Neuron (in vitro differentiated cells): ENCODE data around the gene SNRPA1.
"Not testable (repeated sequence)": the region's sequence is repeated elsewhere in the genome, so short reads cannot be mapped to it uniquely, and the experiment has no call there.

ENCODE experiments used
- H2AFZ ChIP-seq: one replicate; pipeline ENCODE4 v1.6.1; 2013; ENCODE audit warnings: low read depth, mild to moderate bottlenecking, inconsistent platforms, low read length, moderate library complexity
- H3K27me3 ChIP-seq: one replicate; pipeline ENCODE4 v1.6.1; 2013; ENCODE audit warnings: low read length; ENCODE audit not compliant: insufficient read depth
- H3K36me3 ChIP-seq: one replicate; pipeline ENCODE4 v1.6.1; 2013; ENCODE audit warnings: low read length; ENCODE audit not compliant: insufficient read depth
- H3K4me1 ChIP-seq: one replicate; pipeline ENCODE4 v1.6.1; 2013; ENCODE audit warnings: low read length; ENCODE audit not compliant: insufficient read depth
- H3K4me3 ChIP-seq: 2 replicates; pipeline ENCODE4 v1.5.1; 2013; ENCODE audit warnings: mild to moderate bottlenecking, low read length, moderate library complexity
- H3K9me3 ChIP-seq: one replicate; pipeline ENCODE4 v1.6.1; 2013; ENCODE audit warnings: low read length

The SNRPA1 gene

DNA sequence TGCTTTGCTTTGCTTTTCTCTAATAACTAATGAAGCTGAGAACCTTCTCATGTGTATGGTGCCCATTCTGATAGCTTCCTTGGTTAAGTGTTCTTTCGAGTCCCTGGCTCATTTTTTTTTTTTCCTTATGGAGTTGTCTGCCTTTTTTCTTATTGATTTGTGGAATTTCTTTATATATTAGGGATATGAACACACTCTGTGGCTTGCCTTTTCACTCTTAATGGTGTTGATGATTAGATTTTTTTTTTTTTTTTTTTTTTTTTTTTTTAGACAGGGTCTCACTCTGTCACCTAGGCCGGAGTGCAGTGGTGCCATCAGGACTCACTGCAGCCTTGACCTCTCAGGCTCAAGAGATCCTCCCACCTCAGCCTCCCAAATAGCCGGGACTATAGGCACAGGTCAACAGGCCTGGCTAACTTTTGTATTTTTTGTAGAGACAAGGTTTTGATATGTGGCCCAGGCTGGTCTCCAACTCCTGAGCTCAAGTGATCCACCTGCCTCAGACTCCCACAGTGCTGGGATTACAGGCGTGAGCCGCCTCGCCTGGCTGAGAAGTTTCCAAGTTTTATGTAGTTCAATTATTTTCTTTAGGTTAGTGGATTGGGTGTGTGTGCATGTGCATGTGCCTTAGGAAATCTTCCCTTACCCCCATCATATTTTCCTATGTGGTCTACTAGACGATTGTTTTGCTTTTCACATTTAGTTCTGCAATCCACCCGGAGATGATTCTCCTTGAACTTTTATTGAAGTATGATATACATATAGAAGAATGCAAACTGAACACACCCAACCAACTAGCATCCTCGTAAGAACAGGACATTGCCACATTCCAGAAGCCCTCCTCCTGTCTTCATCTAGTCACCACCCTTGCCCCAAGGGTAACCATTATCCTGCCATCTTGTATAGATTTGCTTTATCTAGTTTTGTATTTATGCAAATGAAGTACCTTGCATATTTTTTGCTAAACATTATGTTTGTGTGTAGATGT, 1.7 kb upstream of the SNRPA1 start:
- Histone ChIP-seq H3K4me1 (peaks cover 22% of the 10 kb centered on the region), H3K4me3 (peak overlapping the region; percentile 89), H3K36me3 (peaks cover 8% of the 10 kb centered on the region), H3K27me3 (no peaks in the 10 kb centered on the region), H3K9me3 (no peaks in the 10 kb centered on the region), H2AFZ (no peak overlapping the region)

DNA sequence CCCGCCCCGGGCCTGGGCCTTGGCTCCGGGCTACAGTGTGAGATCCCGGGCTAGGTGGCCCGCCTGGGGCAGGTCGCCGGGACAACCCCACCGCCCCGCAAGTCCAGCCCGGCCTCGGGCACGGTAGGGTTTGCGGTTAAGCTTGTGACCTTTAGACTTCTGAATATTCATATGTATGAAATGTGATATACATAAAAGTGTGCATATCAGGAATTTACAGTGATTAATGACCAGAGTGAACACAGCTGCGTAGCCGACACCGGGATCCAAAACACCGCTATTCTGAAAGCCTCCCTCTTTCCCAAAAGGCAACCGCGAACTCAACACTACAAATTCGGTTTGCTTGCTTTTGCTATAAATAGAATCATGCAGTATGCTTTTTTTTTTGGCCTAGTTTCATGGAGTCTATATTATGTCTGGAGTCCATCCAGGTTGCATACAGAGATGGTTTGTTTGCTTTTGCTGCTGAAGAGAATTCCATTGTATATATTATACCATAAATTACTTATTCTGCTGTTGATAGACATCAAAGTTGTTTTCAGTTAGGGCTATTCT, 636 bp upstream of the SNRPA1 start:
- H3K27me3 ChIP-seq: no peaks in the 10 kb centered on the region
- H3K4me1 ChIP-seq: peaks cover 22% of the 10 kb centered on the region
- peaks cover 16% of the 10 kb centered on the region for H3K36me3 ChIP-seq
- H3K4me3 ChIP-seq: peak overlapping the region; percentile 89
- no peaks in the 10 kb centered on the region for H3K9me3 ChIP-seq
- peak overlapping the region; percentile 39 for H2AFZ ChIP-seq

DNA sequence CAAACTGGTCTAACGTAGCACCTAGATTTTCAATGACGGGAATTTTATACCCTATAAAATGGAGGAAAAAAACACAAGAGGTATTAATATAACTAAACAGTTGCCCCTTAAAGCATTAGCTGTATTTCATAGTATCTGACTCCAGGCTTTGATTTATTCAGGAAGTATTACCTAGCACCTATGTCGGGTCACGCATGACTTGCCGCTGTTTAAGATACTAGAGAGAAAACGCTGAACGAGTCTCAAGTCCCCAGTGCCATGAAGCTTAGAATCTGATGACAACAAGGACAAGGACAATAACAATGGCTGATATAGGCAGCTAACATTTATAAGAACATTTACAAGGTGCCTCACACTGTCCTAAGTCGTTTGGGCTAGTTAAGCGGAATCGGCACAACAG, 1.9 kb downstream of the SNRPA1 start:
- H3K36me3 ChIP-seq: peaks cover 32% of the 10 kb centered on the region

DNA sequence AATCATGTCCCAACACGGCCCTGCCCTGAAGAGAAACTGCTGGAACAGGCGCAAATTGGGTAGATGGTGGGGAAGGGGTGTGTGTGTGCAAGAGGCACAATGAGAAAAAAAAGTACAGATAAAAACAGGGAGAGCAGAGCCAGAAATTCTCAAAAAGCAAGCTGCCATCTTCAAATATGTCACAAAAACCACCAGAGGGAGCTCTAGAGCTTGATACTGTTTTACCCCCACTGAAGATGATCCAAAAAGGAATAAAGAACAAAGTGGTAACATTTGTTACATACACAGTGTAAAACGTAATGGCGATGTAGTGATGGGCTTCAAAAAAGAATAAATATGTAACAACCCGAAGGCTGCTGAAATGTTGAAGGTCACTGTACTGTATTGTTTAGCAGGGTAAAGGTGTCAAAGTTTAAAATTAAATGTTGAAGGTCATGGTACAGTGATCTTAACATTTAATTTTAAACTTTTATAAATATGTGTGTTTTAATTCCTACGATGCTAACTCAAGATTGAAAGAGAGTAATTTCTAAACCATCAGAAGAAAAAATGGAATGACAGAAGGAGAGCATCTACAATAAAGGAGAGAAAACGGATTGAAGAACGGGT, 6.0 kb downstream of the SNRPA1 start:
- peaks cover 8% of the 10 kb centered on the region for H3K4me1 ChIP-seq
- peaks cover 66% of the 10 kb centered on the region for H3K36me3 ChIP-seq
- no peaks in the 10 kb centered on the region for H3K9me3 ChIP-seq
- H3K27me3 ChIP-seq: no peaks in the 10 kb centered on the region
- H2AFZ ChIP-seq: no peak overlapping the region
- H3K4me3 ChIP-seq: no peak overlapping the region

More for the DNA sequence above, 1.9 kb downstream of the SNRPA1 start:
- Histone ChIP-seq H3K4me1 (peaks cover 22% of the 10 kb centered on the region), H3K27me3 (no peaks in the 10 kb centered on the region), H3K4me3 (peak overlapping the region; percentile 89), H3K9me3 (no peaks in the 10 kb centered on the region), H2AFZ (no peak overlapping the region)

DNA sequence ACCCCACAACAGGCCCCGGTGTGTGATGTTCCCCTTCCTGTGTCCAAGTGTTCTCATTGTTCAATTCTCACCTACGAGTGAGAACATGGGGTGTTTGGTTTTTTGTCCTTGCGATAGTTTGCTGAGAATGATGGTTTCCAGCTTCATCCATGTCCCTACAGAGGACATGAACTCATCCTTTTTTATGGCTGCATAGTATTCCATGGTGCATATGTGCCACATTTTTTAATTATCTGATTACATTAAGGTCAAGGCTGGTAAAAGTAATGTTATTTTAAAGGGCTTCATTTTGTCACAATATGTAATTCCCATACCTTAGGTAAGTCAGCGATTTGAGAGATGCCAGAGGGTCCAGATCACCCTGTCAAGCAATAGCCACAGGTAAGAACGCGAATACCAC, 7.7 kb downstream of the SNRPA1 start:
- not testable (repeated sequence) for H3K4me1 ChIP-seq, H2AFZ ChIP-seq, H3K4me3 ChIP-seq, H3K9me3 ChIP-seq, H3K27me3 ChIP-seq
- H3K36me3 ChIP-seq: peaks cover 77% of the 10 kb centered on the region

DNA sequence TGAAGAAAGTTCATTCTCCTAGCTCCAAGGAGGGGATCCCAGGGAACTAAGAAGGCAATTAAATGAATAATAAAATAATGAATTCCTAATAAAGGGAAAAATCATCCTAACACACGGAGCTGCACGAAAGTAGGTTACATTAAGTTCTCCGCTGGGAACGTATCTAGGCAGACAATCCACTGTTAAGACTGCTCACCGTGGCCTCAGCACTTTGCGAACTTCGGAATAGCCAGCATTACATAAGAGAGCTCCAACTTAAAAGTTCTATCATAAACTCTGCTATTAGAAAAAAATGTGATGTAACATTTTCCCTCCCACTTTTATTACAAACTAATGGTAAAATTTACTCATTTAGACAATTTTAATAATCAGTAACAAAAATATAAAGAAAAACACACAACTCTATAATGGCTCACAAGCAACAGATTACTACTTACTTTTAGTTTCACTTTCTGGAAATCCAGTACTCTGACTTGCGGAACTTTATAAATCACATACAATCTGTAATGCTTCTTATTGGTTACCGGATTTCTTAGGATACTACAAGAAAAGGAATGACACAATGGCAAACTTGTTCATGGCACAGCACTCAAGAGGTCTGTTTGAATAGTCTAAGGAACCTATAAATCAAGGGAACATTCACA, 8.5 kb downstream of the SNRPA1 start:
- peaks cover 75% of the 10 kb centered on the region for H3K36me3 ChIP-seq
- no peaks in the 10 kb centered on the region for H3K27me3 ChIP-seq
- no peak overlapping the region for H2AFZ ChIP-seq
- no peaks in the 10 kb centered on the region for H3K9me3 ChIP-seq
- H3K4me1 ChIP-seq: no peaks in the 10 kb centered on the region
- H3K4me3 ChIP-seq: no peak overlapping the region

DNA sequence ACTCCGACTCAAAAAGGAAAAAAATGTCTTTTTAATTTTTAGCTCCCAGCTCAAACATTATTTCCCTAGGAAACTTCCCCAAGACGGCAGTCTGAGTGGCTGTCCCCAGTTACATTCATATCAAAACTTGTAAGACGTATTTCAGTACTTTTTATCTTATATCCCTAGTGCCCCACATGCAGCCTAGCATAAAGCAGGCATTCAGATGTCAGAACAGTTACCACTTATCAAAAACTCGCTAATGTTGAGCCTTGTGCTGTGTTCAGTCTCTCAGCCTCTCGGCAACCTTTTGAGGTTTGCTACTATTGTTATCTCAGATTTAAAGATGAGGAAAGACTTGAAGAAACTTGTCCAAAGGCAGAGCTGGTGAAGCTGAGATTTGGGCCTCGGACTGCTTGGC, 11.1 kb downstream of the SNRPA1 start:
- no peaks in the 10 kb centered on the region for H3K9me3 ChIP-seq
- H2AFZ ChIP-seq: no peak overlapping the region
- peaks cover 69% of the 10 kb centered on the region for H3K36me3 ChIP-seq
- no peaks in the 10 kb centered on the region for H3K27me3 ChIP-seq
- no peak overlapping the region for H3K4me3 ChIP-seq
- no peaks in the 10 kb centered on the region for H3K4me1 ChIP-seq

DNA sequence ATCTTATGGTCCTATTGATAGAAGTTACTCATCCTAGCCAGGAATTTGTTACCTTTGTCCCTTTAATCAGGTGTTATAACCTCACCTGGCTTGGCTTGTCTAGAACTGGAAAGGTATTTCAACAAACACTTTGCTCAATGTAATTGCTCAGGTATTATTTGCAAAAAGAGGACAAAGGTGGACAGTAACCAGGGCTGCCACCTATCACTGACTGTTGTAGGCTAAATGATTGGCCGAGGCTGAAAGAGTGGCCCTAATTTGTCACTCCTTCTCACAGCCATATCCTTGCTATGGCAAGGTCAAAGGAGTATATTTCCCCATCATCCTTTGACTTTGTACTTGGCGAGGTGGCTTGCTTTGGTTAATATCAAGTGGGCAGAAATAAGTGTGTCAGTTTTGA, 15.0 kb downstream of the SNRPA1 start:
- Histone ChIP-seq H3K27me3 (no peaks in the 10 kb centered on the region), H3K9me3 (no peaks in the 10 kb centered on the region), H3K4me1 (peaks cover 15% of the 10 kb centered on the region), H2AFZ (no peak overlapping the region), H3K36me3 (peaks cover 44% of the 10 kb centered on the region), H3K4me3 (no peak overlapping the region)

DNA sequence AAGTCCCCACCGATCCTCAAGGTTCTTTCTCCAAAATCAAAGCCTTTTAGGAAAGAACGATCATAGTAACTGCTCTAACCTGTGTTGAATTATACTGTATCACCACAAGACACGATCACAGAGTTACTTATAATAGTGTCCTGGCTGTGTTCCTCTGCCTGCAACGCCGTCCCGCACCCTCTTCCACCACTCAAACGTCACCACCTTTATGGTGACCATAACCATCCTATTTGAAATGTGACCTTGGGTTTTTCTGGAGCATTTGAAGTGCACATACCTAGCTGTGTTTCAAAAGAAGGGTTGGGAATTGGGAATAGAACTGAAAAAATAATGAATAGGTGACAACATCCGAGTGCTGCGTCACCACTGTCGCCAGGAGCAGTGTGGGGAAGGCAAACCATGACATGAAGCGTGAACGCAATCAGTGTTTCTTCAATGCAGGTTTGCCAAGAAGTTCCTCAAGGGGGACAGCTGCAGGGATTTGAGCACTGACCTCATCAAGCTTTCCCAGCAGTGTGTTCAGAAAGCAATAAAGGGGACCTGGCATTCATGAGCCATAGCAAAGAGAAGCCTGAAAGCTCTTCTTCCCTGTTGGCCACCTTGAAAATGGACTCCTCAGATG, 17.0 kb downstream of the SNRPA1 start:
- H3K27me3 ChIP-seq: no peaks in the 10 kb centered on the region
- peak overlapping the region; percentile 90 for H2AFZ ChIP-seq
- H3K36me3 ChIP-seq: peaks cover 48% of the 10 kb centered on the region
- H3K4me1 ChIP-seq: peaks cover 15% of the 10 kb centered on the region
- peak overlapping the region; percentile 92 for H3K4me3 ChIP-seq
- no peaks in the 10 kb centered on the region for H3K9me3 ChIP-seq

DNA sequence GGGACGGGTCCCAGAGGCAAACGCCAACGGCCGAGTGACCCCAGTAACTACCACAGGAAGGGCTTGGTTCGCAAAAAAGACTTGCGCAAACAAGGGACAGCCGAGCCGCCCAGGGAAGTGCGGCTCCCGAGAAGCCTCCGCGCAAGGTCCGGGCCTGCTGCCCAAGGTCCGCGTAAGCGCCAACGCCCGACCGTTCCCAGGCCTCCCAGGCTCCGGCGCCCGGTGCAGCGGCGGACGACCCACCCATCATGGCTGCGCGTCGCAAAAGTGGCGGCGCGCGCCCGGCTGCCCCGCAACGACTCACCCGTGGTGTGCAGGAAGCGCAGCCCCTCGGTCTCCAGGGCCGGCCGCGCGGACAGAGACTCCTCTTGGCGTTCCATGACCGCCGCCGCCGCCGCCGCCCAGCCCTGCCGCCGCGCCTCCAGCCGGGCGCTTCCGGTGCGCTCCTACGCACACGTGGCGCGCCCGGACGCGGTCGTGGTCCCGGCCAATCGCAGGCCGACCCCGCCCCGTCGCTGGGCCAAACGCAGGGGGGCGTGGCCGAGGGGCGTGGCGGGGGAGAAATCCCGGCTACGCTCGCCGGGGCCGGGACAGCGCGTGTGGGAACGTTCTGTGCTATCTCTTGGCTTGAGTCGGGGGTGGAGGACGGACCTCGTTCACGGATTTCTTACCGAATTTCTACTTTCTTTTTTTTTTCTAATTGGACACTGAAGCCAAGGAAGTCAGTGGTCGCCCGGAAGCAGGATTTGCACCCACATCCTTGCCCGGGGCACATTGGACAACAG, 17.8 kb downstream of the SNRPA1 start, which contains the start of gene SELENOS:
SELENOS (minus strand) TSS at position 448 of the 785 bp plus-strand sequence; CDS start at position 380, 68 bp downstream.
- Histone ChIP-seq H2AFZ (peak within 1 kb of the TSS; percentile 90), H3K4me1 (peaks cover 15% of the 10 kb centered on the region), H3K27me3 (no peaks in the 10 kb centered on the region), H3K4me3 (peak within 1 kb of the TSS; percentile 92), H3K9me3 (no peaks in the 10 kb centered on the region), H3K36me3 (peaks cover 48% of the 10 kb centered on the region)

DNA sequence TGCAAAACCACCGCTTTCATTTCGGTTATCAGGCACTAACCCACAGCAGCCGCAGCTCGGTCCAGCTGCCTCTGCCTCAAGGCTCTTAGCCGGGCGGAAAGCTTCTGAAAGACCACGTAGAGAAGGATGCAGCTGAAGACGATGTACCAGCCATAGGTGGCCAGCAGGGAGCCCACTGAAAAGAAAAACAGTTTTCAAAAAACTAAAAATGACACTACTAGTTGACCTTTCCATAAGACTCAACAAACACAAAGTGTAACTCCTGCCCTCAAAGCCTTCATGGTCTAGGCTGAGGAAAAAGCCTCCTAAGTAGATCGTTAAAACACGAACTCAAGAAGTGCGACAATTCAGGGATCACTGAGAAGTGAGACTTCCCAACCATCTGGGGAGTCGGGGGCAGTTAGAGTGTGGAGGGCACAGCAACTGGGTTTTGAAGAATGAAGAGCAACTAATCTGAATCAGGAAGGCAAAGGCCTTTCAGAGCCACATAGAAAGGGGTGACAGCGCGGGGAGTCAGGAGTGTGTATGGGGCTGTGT, 18.5 kb downstream of the SNRPA1 start:
- H3K36me3 ChIP-seq: peaks cover 50% of the 10 kb centered on the region
- no peaks in the 10 kb centered on the region for H3K9me3 ChIP-seq
- H3K27me3 ChIP-seq: no peaks in the 10 kb centered on the region
- H3K4me3 ChIP-seq: peak overlapping the region; percentile 92
- peaks cover 15% of the 10 kb centered on the region for H3K4me1 ChIP-seq
- H2AFZ ChIP-seq: peak overlapping the region; percentile 90

DNA sequence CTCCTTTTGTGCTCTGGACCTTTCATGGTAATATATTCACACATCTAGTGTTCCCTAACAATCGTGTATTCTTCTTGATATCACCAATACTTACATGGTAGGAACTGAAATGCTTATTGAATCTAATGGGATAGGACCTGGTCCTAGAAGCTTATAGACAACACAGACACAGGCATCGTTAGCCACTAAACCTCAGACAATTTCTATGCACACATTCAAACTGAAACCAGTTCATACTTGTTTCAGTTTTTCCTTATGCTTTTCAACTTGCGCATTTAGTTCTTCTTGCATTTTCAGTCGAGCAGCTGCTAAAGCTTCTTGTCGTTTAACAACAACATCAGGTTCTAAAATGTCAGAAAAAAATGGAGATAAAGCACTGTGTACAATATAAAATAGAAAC, 20.0 kb downstream of the SNRPA1 start:
- Histone ChIP-seq H3K4me1 (peaks cover 15% of the 10 kb centered on the region), H2AFZ (no peak overlapping the region), H3K27me3 (no peaks in the 10 kb centered on the region), H3K36me3 (peaks cover 56% of the 10 kb centered on the region), H3K9me3 (no peaks in the 10 kb centered on the region), H3K4me3 (no peak overlapping the region)
